OCI-LY1 (cell line): Measurements from ENCODE around the gene ACBD3.

ENCODE experiments used
- H2AFZ ChIP-seq: fragments of 200-600 bp; sonication (generic), shearing (Covaris generic); 2 replicates; pipeline ENCODE4 v1.6.0; 2014; ENCODE audit warnings: antibody characterized with exemption, mild to moderate bottlenecking, low read length
- H3F3A ChIP-seq: fragments of 200-600 bp; sonication (generic), shearing (Covaris generic); 2 replicates; pipeline ENCODE4 v1.6.0; 2014; ENCODE audit warnings: mild to moderate bottlenecking, antibody characterized with exemption, low read length, moderate library complexity; ENCODE audit not compliant: insufficient read depth
- H3K27ac ChIP-seq: fragments of 200-600 bp; sonication (generic); 2 replicates; pipeline ENCODE4 v1.5.1; 2014; ENCODE audit warnings: low read length, mixed run types, mild to moderate bottlenecking, low read depth; ENCODE audit not compliant: poor library complexity, severe bottlenecking
- H3K27me3 ChIP-seq: fragments of 200-600 bp; sonication (generic); 2 replicates; pipeline ENCODE4 v1.6.0; 2014; ENCODE audit warnings: antibody characterized with exemption, mild to moderate bottlenecking, low read length, moderate library complexity; ENCODE audit not compliant: insufficient read depth
- H3K36me3 ChIP-seq: fragments of 200-600 bp; sonication (generic); 2 replicates; pipeline ENCODE4 v1.6.1; 2014; ENCODE audit warnings: mild to moderate bottlenecking, antibody characterized with exemption, low read length, moderate library complexity, mixed read lengths; ENCODE audit not compliant: insufficient read depth
- H3K4me1 ChIP-seq: fragments of 200-600 bp; sonication (generic); 2 replicates; pipeline ENCODE4 v1.5.1; 2014; ENCODE audit warnings: mild to moderate bottlenecking, low read length, moderate library complexity; ENCODE audit not compliant: insufficient read depth, severe bottlenecking
- H3K4me2 ChIP-seq: fragments of 200-600 bp; sonication (generic), shearing (Covaris generic); 2 replicates; pipeline ENCODE4 v1.6.1; 2014; ENCODE audit warnings: low read length
- H3K4me3 ChIP-seq: fragments of 200-600 bp; sonication (generic); 2 replicates; pipeline ENCODE4 v1.5.1; 2014; ENCODE audit warnings: low read length, low read depth, mild to moderate bottlenecking, mixed read lengths; ENCODE audit not compliant: poor library complexity, severe bottlenecking
- H3K79me2 ChIP-seq: fragments of 200-600 bp; shearing (Covaris generic); 2 replicates; pipeline ENCODE4 v1.6.1; 2016; ENCODE audit warnings: mixed run types, low read length, mixed read lengths; ENCODE audit not compliant: insufficient read depth
- H3K9ac ChIP-seq: fragments of 200-600 bp; sonication (generic), shearing (Covaris generic); 2 replicates; pipeline ENCODE4 v1.6.1; 2014; ENCODE audit warnings: mild to moderate bottlenecking, low read length, mixed read lengths
- H3K9me2 ChIP-seq: fragments of 200-600 bp; sonication (generic), shearing (Covaris generic); 2 replicates; pipeline ENCODE4 v1.6.1; 2014; ENCODE audit warnings: low read depth, mild to moderate bottlenecking, low read length, mixed read lengths
- H3K9me3 ChIP-seq: fragments of 200-600 bp; shearing (Covaris generic); 2 replicates; pipeline ENCODE4 v1.6.1; 2014; ENCODE audit warnings: low read length, mixed read lengths
- H4K20me1 ChIP-seq: fragments of 200-600 bp; sonication (generic), shearing (Covaris generic); 2 replicates; pipeline ENCODE4 v1.6.0; 2016; ENCODE audit warnings: mild to moderate bottlenecking, low read length; ENCODE audit not compliant: insufficient read depth
- CTCF ChIP-seq: fragments of 200-600 bp; sonication (generic), shearing (Covaris generic); IDR thresholded peaks from 2 replicates; pipeline ENCODE4 v1.5.1; 2017; ENCODE audit warnings: mild to moderate bottlenecking, antibody characterized with exemption, low read length, moderate library complexity, mixed read lengths
- EZH2 ChIP-seq: fragments of 200-600 bp; sonication (generic), shearing (Covaris generic); IDR thresholded peaks from 2 replicates; pipeline ENCODE4 v1.8.0; 2017; ENCODE audit warnings: borderline replicate concordance, mixed run types, mild to moderate bottlenecking, antibody characterized with exemption, low read length, moderate library complexity, mixed read lengths

Gene ACBD3

GRCh38 chr1:226226601-226227000 is 40.1 kb upstream of the ACBD3 start:
- H3K36me3 ChIP-seq, result peaks cover 4% of the 10 kb centered on the region
- H3K4me3 ChIP-seq, result no peak overlapping the region
- no peaks in the 10 kb centered on the region for H3K27me3 ChIP-seq
- H4K20me1 ChIP-seq, result no peaks in the 10 kb centered on the region
- H3K9me3 ChIP-seq, result no peaks in the 10 kb centered on the region
- TF ChIP-seq EZH2 (no peak), CTCF (no peak)
- H3K4me2 ChIP-seq, result no peak overlapping the region
- no peaks in the 10 kb centered on the region for H3K79me2 ChIP-seq
- no peaks in the 10 kb centered on the region for H3F3A ChIP-seq
- no peaks in the 10 kb centered on the region for H3K9me2 ChIP-seq
- no peak overlapping the region for H2AFZ ChIP-seq
- H3K4me1 ChIP-seq, result peaks cover 29% of the 10 kb centered on the region
- no peak overlapping the region for H3K9ac ChIP-seq
- H3K27ac ChIP-seq, result peak overlapping the region; percentile 48

- TF ChIP-seq CTCF, result peak; percentile 29; the same call in 1 of the 2 replicates
- TF ChIP-seq EZH2, result no peak
- peaks cover 35% of the 10 kb centered on the region for H3K4me1 ChIP-seq
- no peaks in the 10 kb centered on the region for H3K9me2 ChIP-seq
- no peak overlapping the region for H3K27ac ChIP-seq
- H3F3A ChIP-seq, result no peaks in the 10 kb centered on the region
- H3K4me3 ChIP-seq, result peak overlapping the region; percentile 83
- no peaks in the 10 kb centered on the region for H3K27me3 ChIP-seq
- no peaks in the 10 kb centered on the region for H3K79me2 ChIP-seq
- no peaks in the 10 kb centered on the region; the same call in 1 of the 2 replicates for H3K36me3 ChIP-seq
- peak overlapping the region; percentile 96 for H3K4me2 ChIP-seq
- peak overlapping the region; percentile 74 for H3K9ac ChIP-seq
- H2AFZ ChIP-seq, result 0 out of 2 replicates have a peak overlapping the region, but pooled peaks have one; percentile 86
- H4K20me1 ChIP-seq, result no peaks in the 10 kb centered on the region
- H3K9me3 ChIP-seq, result no peaks in the 10 kb centered on the region
These were observed 37.3 kb upstream of the ACBD3 start for GRCh38 chr1:226223786-226224244.

- Histone ChIP-seq H3K27ac (no peak within 1 kb of the TSS), H3K4me1 (peaks cover 35% of the 10 kb centered on the region), H3K4me2 (peak within 1 kb of the TSS; percentile 96), H4K20me1 (no peaks in the 10 kb centered on the region), H3K36me3 (no peaks in the 10 kb centered on the region; the same call in 1 of the 2 replicates), H3K27me3 (no peaks in the 10 kb centered on the region), H3K9me3 (no peaks in the 10 kb centered on the region), H3K9me2 (no peaks in the 10 kb centered on the region), H3K4me3 (peak within 1 kb of the TSS; percentile 83), H3F3A (no peaks in the 10 kb centered on the region), H2AFZ (0 out of 2 replicates have a peak within 1 kb of the TSS, but pooled peaks have one; percentile 86), H3K79me2 (no peaks in the 10 kb centered on the region), H3K9ac (peak within 1 kb of the TSS; percentile 74)
- TF ChIP-seq EZH2 (no peak), CTCF (no peak)
These were observed 36.7 kb upstream of the ACBD3 start, which contains the start of gene MIXL1 for GRCh38 chr1:226223157-226223785. Gene MIXL1 (plus strand): TSS chr1:226223664. CDS start chr1:226223682, 18 bp downstream.
